IPS DF 6.9 (cell line): Measurements from ENCODE around the gene MAB21L4.

Experiments used
- DNase-seq: peaks from one replicate; pipeline ENCODE4 v3.0.0-alpha.2; 2013; ENCODE audit warnings: low read depth, low spot score
- H3K27ac ChIP-seq: one replicate; pipeline ENCODE4 v1.5.1; 2013; ENCODE audit warnings: low read length, control low read depth
- H3K27me3 ChIP-seq: 2 replicates; pipeline ENCODE4 v1.6.1; 2013; ENCODE audit warnings: mild to moderate bottlenecking, low read length; ENCODE audit not compliant: control insufficient read depth, insufficient read depth
- H3K36me3 ChIP-seq: 2 replicates; pipeline ENCODE4 v1.6.1; 2013; ENCODE audit warnings: low read length; ENCODE audit not compliant: control insufficient read depth, insufficient read depth
- H3K4me1 ChIP-seq: 2 replicates; pipeline ENCODE4 v1.6.1; 2013; ENCODE audit warnings: low read length; ENCODE audit not compliant: control insufficient read depth, insufficient read depth
- H3K4me3 ChIP-seq: 2 replicates; pipeline ENCODE4 v1.5.1; 2013; ENCODE audit warnings: mild to moderate bottlenecking, low read length
- H3K9me3 ChIP-seq: 2 replicates; pipeline ENCODE4 v1.6.1; 2013; ENCODE audit warnings: low read length, inconsistent platforms; ENCODE audit not compliant: control insufficient read depth, insufficient read depth
- WGBS: extraction: QIAGEN DNeasy Blood & Tissue Kit; methylation state at CpG from one replicate; pipeline ENCODE4 v1.1.7; 2013; ENCODE audit warnings: mixed read lengths, missing lambda C conversion rate; ENCODE audit not compliant: insufficient read length, insufficient coverage; 5-methylcytosine and 5-hydroxymethylcytosine counted together

The MAB21L4 gene

GRCh38 chr2:240885566-240885965 lies 10.4 kb downstream of the MAB21L4 start:
- no peaks in the 10 kb centered on the region for H3K9me3 ChIP-seq
- H3K4me3 ChIP-seq = no peak overlapping the region
- no peak for DNase-seq
- no peaks in the 10 kb centered on the region for H3K27me3 ChIP-seq
- no peak overlapping the region for H3K27ac ChIP-seq
- H3K4me1 ChIP-seq = peaks cover 2% of the 10 kb centered on the region; the same call in 1 of the 2 replicates
- H3K36me3 ChIP-seq = no peaks in the 10 kb centered on the region; the same call in 1 of the 2 replicates
- no CpG with 5 or more reads among the region's 1 CpG for WGBS

GRCh38 chr2:240884745-240885144 lies 11.2 kb downstream of the MAB21L4 start:
- Histone ChIP-seq H3K4me3 (no peak overlapping the region), H3K27ac (no peak overlapping the region), H3K4me1 (peaks cover 2% of the 10 kb centered on the region; the same call in 1 of the 2 replicates), H3K9me3 (no peaks in the 10 kb centered on the region), H3K27me3 (no peaks in the 10 kb centered on the region), H3K36me3 (no peaks in the 10 kb centered on the region)
- no peak for DNase-seq
- no CpG with 5 or more reads among the region's 3 CpGs for WGBS

DNA sequence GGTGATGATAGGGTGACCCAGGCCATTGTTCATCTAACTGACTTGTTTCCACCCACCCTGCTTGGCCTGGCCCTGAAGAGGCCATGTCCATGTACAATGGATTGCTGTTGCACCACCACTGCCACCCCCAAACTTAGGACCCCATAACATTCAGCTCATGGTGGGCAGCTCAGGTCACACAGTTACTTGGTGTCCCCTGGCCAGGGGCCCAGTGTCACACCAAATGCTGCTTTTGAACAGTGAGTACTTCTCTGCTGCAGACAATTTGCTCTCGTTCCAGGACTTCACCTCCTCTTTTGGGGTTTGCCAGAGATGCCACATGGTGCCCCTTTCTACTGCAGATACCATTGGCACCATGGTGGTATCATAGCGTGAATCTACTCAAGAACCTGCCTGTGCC lies 11.7 kb downstream of the MAB21L4 start:
- Histone ChIP-seq H3K4me1 (peaks cover 2% of the 10 kb centered on the region; the same call in 1 of the 2 replicates), H3K9me3 (no peaks in the 10 kb centered on the region), H3K4me3 (no peak overlapping the region), H3K27ac (no peak overlapping the region), H3K36me3 (no peaks in the 10 kb centered on the region), H3K27me3 (no peaks in the 10 kb centered on the region)
- no peak for DNase-seq
- no CpG with 5 or more reads among the region's 2 CpGs for WGBS

DNA sequence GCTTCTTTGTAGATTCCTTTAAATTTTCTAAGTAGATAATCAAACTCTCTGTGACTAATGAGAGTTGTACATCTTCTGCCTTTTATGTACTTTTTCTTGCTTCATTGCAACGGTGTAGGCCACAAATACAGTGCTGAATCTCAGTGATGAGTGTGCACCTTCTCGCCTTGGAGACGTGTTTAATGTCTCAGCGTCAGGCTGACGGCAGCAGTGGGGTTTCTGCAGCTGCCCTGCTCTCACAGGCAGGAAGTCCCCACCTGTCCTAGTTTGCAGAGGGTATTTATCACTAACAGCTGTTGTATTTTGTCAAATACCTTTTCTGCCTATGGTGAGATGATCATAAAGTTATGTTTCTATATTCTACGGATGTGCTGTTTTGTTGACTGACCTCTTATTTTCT lies 14.0 kb downstream of the MAB21L4 start:
- Histone ChIP-seq H3K4me3 (no peak overlapping the region), H3K27me3 (no peaks in the 10 kb centered on the region), H3K27ac (no peak overlapping the region), H3K36me3 (no peaks in the 10 kb centered on the region), H3K4me1 (no peaks in the 10 kb centered on the region), H3K9me3 (no peaks in the 10 kb centered on the region)
- no CpG with 5 or more reads among the region's 6 CpGs for WGBS
- no peak for DNase-seq

- no peak overlapping the region for H3K4me3 ChIP-seq
- no peaks in the 10 kb centered on the region for H3K36me3 ChIP-seq
- no peaks in the 10 kb centered on the region for H3K27me3 ChIP-seq
- no peaks in the 10 kb centered on the region for H3K9me3 ChIP-seq
- no peaks in the 10 kb centered on the region for H3K4me1 ChIP-seq
- no peak for DNase-seq
- WGBS = no CpG with 5 or more reads among the region's 7 CpGs
- H3K27ac ChIP-seq = no peak overlapping the region
Measured at GRCh38 chr2:240879105-240879504, 16.9 kb downstream of the MAB21L4 start.

DNA sequence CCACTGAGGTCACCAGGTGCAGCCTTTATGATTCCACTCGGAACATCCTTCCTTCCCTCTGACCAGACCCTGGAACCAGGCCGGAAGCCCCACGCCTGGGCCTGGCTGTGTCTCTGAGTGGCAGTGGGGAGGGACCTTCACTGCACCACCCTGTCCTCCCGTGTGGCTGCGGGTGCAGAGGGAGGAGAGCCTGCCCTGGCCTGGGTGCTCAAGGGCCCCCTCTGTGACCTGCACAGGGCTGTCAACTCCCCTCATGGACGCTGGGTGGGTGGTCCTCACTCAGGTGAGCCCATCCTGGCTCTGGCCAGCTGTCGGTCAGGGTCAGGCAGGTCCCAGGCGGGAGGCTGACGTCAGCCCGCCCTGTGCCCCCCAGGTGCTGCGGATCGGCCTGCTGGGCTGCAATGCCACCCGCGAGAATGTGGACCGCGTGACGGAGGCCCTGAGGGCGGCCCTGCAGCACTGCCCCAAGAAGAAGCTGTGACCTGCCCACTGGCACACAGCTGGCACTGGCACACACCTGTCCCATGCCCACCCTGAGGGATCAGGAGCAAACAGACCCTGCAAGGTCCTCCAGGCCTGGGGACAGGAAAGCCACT lies 17.5 kb downstream of the MAB21L4 start:
- Histone ChIP-seq H3K9me3 (no peaks in the 10 kb centered on the region), H3K27ac (no peak overlapping the region), H3K36me3 (no peaks in the 10 kb centered on the region), H3K27me3 (no peaks in the 10 kb centered on the region), H3K4me3 (no peak overlapping the region), H3K4me1 (no peaks in the 10 kb centered on the region)
- DNase-seq = no peak
- WGBS = no CpG with 5 or more reads among the region's 18 CpGs

DNA sequence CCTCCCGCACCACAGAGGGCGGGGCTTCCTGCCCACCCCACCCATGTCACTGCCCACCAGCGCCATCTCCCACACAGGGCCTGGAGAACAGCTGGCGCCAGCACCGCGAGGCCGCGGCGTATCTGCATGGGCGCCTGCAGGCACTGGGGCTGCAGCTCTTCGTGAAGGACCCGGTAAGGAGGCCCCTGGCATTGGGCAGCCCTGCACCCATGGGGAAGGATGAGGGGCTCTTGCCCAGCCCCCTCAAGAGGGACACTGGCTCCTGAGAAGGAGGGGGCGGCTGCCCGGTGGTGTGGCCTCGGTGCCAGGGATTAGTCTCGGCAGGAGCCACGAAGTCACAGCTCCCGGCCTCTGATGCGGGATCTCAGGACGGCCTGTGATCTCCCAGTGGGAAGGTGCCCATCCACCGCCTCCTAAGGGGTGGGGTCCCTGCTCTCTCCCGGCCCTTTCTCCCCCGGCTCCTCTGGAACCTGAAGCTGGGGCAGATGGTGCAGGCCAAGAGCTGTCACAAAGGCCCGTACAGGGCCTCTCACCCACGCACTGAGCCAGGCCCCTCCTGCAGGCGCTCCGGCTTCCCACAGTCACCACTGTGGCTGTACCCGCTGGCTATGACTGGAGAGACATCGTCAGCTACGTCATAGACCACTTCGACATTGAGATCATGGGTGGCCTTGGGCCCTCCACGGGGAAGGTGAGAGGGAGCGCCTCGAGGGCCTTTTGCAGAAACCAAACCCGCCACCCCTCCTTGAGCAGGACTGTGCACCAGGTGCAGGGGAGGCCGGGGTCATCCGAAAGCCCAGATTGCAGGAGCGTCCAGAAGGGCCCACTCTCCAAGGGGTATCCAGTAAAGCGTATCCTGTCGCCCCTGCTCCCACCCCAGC lies 18.3 kb downstream of the MAB21L4 start:
- Histone ChIP-seq H3K4me1 (no peaks in the 10 kb centered on the region), H3K4me3 (no peak overlapping the region), H3K36me3 (no peaks in the 10 kb centered on the region), H3K9me3 (no peaks in the 10 kb centered on the region), H3K27ac (no peak overlapping the region), H3K27me3 (no peaks in the 10 kb centered on the region)
- WGBS = no CpG with 5 or more reads among the region's 40 CpGs
- no peak for DNase-seq

GRCh38 chr2:240876475-240877251 lies 19.3 kb downstream of the MAB21L4 start:
- Histone ChIP-seq H3K9me3 (no peaks in the 10 kb centered on the region), H3K27me3 (no peaks in the 10 kb centered on the region), H3K4me1 (no peaks in the 10 kb centered on the region), H3K27ac (no peak overlapping the region), H3K36me3 (no peaks in the 10 kb centered on the region), H3K4me3 (no peak overlapping the region)
- WGBS = no CpG with 5 or more reads among the region's 18 CpGs
- no peak for DNase-seq

GRCh38 chr2:240876035-240876474 lies 19.9 kb downstream of the MAB21L4 start:
- H3K27me3 ChIP-seq = no peaks in the 10 kb centered on the region
- no CpG with 5 or more reads among the region's 7 CpGs for WGBS
- no peak for DNase-seq
- H3K9me3 ChIP-seq = no peaks in the 10 kb centered on the region
- H3K27ac ChIP-seq = no peak overlapping the region
- H3K4me3 ChIP-seq = no peak overlapping the region
- no peaks in the 10 kb centered on the region for H3K4me1 ChIP-seq
- H3K36me3 ChIP-seq = no peaks in the 10 kb centered on the region

- Histone ChIP-seq H3K9me3 (no peaks in the 10 kb centered on the region), H3K4me3 (no peak overlapping the region), H3K27me3 (no peaks in the 10 kb centered on the region), H3K4me1 (no peaks in the 10 kb centered on the region; the same call in 1 of the 2 replicates), H3K36me3 (no peaks in the 10 kb centered on the region), H3K27ac (no peak overlapping the region)
- no peak for DNase-seq
- no CpG with 5 or more reads among the region's 22 CpGs for WGBS
Measured at GRCh38 chr2:240875228-240876034, 20.5 kb downstream of the MAB21L4 start.
